GM23338 (cell line): ENCODE measurements around the gene C2CD4D. TPM values are rescaled to one million over a fixed set of nuclear protein-coding genes. Genes with fewer than 3 reads are reported as not detected.

ENCODE experiments used
- ATAC-seq: fragments of 200-7000 bp; cut with Tn5 transposase; 3 replicates; pipeline ENCODE4 v1.9.1; 2020
- DNase-seq: peaks from one replicate; pipeline ENCODE4 v3.0.0-alpha.2; 2015; ENCODE audit warnings: low spot score
- H2AFZ ChIP-seq: fragments of 200-600 bp; sonication (generic); 2 replicates; pipeline ENCODE4 v1.8.0; 2016; ENCODE audit warnings: antibody characterized with exemption, mild to moderate bottlenecking, moderate library complexity
- H3F3A ChIP-seq: fragments of 200-600 bp; sonication (generic); replicated peaks from 2 replicates; pipeline ENCODE4 v1.8.0; 2017; ENCODE audit warnings: antibody characterized with exemption, mixed run types, low read depth
- H3K27ac ChIP-seq: fragments of 200-600 bp; sonication (generic); 2 replicates; pipeline ENCODE4 v1.6.1; 2016; ENCODE audit warnings: low read depth
- H3K27me3 ChIP-seq: fragments of 200-600 bp; sonication (generic); 2 replicates; pipeline ENCODE4 v1.8.0; 2016; ENCODE audit warnings: mild to moderate bottlenecking, mixed run types, moderate library complexity; ENCODE audit not compliant: insufficient read depth
- H3K36me3 ChIP-seq: fragments of 200-600 bp; sonication (generic); 2 replicates; pipeline ENCODE4 v1.8.0; 2016; ENCODE audit warnings: mild to moderate bottlenecking; ENCODE audit not compliant: insufficient read depth
- H3K4me1 ChIP-seq: fragments of 200-600 bp; sonication (generic); 2 replicates; pipeline ENCODE4 v1.8.0; 2016; ENCODE audit warnings: mild to moderate bottlenecking, moderate library complexity; ENCODE audit not compliant: insufficient read depth
- H3K4me2 ChIP-seq: fragments of 200-600 bp; sonication (generic); 2 replicates; pipeline ENCODE4 v1.7.1; 2017; ENCODE audit warnings: mixed run types
- H3K4me3 ChIP-seq: fragments of 200-600 bp; sonication (generic); 2 replicates; pipeline ENCODE4 v1.6.1; 2016; ENCODE audit warnings: mixed run types
- H3K79me2 ChIP-seq: fragments of 200-600 bp; sonication (generic); replicated peaks from 2 replicates; pipeline ENCODE4 v1.8.0; 2017; ENCODE audit warnings: mild to moderate bottlenecking; ENCODE audit not compliant: insufficient read depth
- H3K9me2 ChIP-seq: fragments of 200-600 bp; sonication (generic); 2 replicates; pipeline ENCODE4 v1.8.0; 2017; ENCODE audit not compliant: insufficient read depth
- H4K20me1 ChIP-seq: fragments of 200-600 bp; sonication (generic); replicated peaks from 2 replicates; pipeline ENCODE4 v1.8.0; 2017; ENCODE audit warnings: mild to moderate bottlenecking; ENCODE audit not compliant: insufficient read depth
- H3K27ac Mint-ChIP-seq: 2 replicates; pipeline ENCODE4 v1.8.0; 2020; ENCODE audit warnings: inconsistent platforms, mild to moderate bottlenecking, moderate library complexity, mixed read lengths
- H3K27me3 Mint-ChIP-seq: 3 replicates; pipeline ENCODE4 v1.8.0; 2022; ENCODE audit warnings: low read depth, mild to moderate bottlenecking, moderate library complexity, mixed read lengths, inconsistent platforms; ENCODE audit not compliant: insufficient read depth, poor library complexity
- H3K36me3 Mint-ChIP-seq: 3 replicates; pipeline ENCODE4 v1.8.0; 2021; ENCODE audit warnings: low read depth, mild to moderate bottlenecking, inconsistent platforms, moderate library complexity, mixed read lengths
- H3K4me1 Mint-ChIP-seq: 3 replicates; pipeline ENCODE4 v1.8.0; 2020; ENCODE audit warnings: mild to moderate bottlenecking, inconsistent platforms, mixed read lengths
- H3K4me3 Mint-ChIP-seq: 3 replicates; pipeline ENCODE4 v1.8.0; 2021; ENCODE audit warnings: moderate library complexity, mild to moderate bottlenecking, inconsistent platforms, mixed read lengths
- H3K9me3 Mint-ChIP-seq: 3 replicates; pipeline ENCODE4 v1.8.0; 2020; ENCODE audit warnings: moderate library complexity, mild to moderate bottlenecking, inconsistent platforms, mixed read lengths
- EZH2 ChIP-seq: fragments of 200-600 bp; sonication (generic); IDR thresholded peaks from one replicate; pipeline ENCODE4 v1.8.0; 2017; ENCODE audit warnings: antibody characterized with exemption, mild to moderate bottlenecking, low read depth; ENCODE audit not compliant: unreplicated experiment
- EZH2phosphoT487 ChIP-seq: fragments of 200-600 bp; sonication (generic); IDR thresholded peaks from one replicate; pipeline ENCODE4 v1.8.1; 2018; ENCODE audit warnings: antibody characterized with exemption; ENCODE audit not compliant: unreplicated experiment
- JUNB ChIP-seq: IDR thresholded peaks from one replicate; pipeline ENCODE4 v1.6.1; 2016; ENCODE audit warnings: antibody characterized with exemption; ENCODE audit not compliant: unreplicated experiment
- NANOG ChIP-seq: IDR thresholded peaks from 2 replicates; pipeline ENCODE4 v1.6.1; 2016; ENCODE audit warnings: antibody characterized with exemption, borderline replicate concordance
- POLR2AphosphoS5 ChIP-seq: IDR thresholded peaks from 2 replicates; pipeline ENCODE4 v1.6.1; 2016; ENCODE audit warnings: antibody characterized with exemption, low read depth
- STAT1 ChIP-seq: IDR thresholded peaks from one replicate; pipeline ENCODE4 v1.6.1; 2016; ENCODE audit warnings: antibody characterized with exemption; ENCODE audit not compliant: unreplicated experiment
- ZNF114 ChIP-seq: fragments of 250-450 bp; sonication (Bioruptor Pico); IDR thresholded peaks from 2 replicates; pipeline ENCODE4 v1.5.0; 2020; ENCODE audit warnings: mild to moderate bottlenecking, moderate library complexity
- polyA plus RNA-seq: library from polyadenylated mRNA; unstranded; fragments of >200 nt; fragmentation: Nextera tagmentation; extraction: Ambion mirVana; gene quantifications from 2 replicates; pipeline ENCODE4 v1.2.1, GENCODE V29; 2016
- total RNA-seq: library from RNA; depleted of rRNA; stranded (reverse); fragments of >200 nt; shearing (Covaris generic); gene quantifications from 2 replicates; pipeline ENCODE4 v1.2.3, GENCODE V29; 2014
- TF ChIP-seq, protein P1 (sequence below), 2 experiments: fragments of 200-600 bp in 1 of 2; sonication (generic) in 1 of 2; conservative IDR thresholded peaks; 2 replicates each; pipeline versions ENCODE4 v1.5.1 to v1.6.1; 2016 to 2017; ENCODE audit warnings: antibody characterized with exemption in 2 of 2, low read depth in 2 of 2, mild to moderate bottlenecking in 2 of 2, moderate library complexity in 1 of 2
- TF ChIP-seq, protein P2 (sequence below): IDR thresholded peaks from one replicate; pipeline ENCODE4 v1.6.1; 2018; ENCODE audit warnings: antibody characterized with exemption; ENCODE audit not compliant: unreplicated experiment

Gene C2CD4D
- total and polyA plus RNA-seq, 2 experiments from 2014 or later, result 0.35 to 0.82 TPM

DNA sequence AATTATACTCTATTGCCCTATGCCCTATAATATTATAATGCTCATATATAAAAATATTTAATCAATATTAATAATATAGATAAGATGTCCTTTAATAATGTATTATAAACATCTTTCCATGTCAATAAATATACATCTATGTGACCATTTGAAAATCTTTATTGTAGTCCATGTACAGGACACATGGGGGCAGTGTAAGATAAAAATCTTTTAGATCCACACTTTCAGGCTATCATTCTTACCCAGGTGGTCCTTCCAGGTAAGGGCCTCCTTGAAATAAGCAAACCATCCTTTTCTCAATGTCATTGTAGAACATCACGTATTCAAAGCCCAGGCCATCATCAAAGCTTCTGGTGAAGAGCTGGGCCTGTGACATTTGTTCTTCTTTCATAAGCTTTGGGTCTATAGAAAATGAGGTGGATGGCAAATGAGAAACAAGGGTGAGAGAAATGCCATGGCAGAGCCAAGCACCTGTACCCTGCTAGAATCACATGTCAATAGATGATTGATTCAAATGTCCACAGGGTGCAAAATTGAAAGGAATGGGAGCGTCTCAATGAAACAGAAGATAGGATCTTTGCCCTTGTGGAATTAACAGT is 49.5 kb upstream of the C2CD4D start:
- H3K36me3 Mint-ChIP-seq, result peaks cover 21% of the 10 kb centered on the region
- Histone ChIP-seq H2AFZ (no peak overlapping the region), H3K4me2 (no peak overlapping the region), H3K27ac (no peak overlapping the region), H3K79me2 (no peaks in the 10 kb centered on the region), H4K20me1 (no peaks in the 10 kb centered on the region), H3K36me3 (peaks cover 15% of the 10 kb centered on the region), H3F3A (no peaks in the 10 kb centered on the region), H3K4me3 (no peak overlapping the region), H3K9me2 (no peaks in the 10 kb centered on the region), H3K27me3 (no peaks in the 10 kb centered on the region), H3K4me1 (no peaks in the 10 kb centered on the region)
- H3K4me3 Mint-ChIP-seq, result no peak overlapping the region
- TF ChIP-seq EZH2phosphoT487, result no peak
- no peak for TF ChIP-seq ZNF114 (CRISPR knock-in tag)
- TF ChIP-seq, protein P1, sequence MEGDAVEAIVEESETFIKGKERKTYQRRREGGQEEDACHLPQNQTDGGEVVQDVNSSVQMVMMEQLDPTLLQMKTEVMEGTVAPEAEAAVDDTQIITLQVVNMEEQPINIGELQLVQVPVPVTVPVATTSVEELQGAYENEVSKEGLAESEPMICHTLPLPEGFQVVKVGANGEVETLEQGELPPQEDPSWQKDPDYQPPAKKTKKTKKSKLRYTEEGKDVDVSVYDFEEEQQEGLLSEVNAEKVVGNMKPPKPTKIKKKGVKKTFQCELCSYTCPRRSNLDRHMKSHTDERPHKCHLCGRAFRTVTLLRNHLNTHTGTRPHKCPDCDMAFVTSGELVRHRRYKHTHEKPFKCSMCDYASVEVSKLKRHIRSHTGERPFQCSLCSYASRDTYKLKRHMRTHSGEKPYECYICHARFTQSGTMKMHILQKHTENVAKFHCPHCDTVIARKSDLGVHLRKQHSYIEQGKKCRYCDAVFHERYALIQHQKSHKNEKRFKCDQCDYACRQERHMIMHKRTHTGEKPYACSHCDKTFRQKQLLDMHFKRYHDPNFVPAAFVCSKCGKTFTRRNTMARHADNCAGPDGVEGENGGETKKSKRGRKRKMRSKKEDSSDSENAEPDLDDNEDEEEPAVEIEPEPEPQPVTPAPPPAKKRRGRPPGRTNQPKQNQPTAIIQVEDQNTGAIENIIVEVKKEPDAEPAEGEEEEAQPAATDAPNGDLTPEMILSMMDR (conservative IDR thresholded peaks at IDR 0.05; ENCODE audit: low read depth in 2 of 2), result peak; percentile 57 to 62
- no peaks in the 10 kb centered on the region for H3K27me3 Mint-ChIP-seq
- DNase-seq (peak; percentile 65), ATAC-seq (peak; percentile 45; the same call in 2 of the 3 replicates)
- peaks cover 4% of the 10 kb centered on the region; the same call in 1 of the 3 replicates for H3K9me3 Mint-ChIP-seq
- H3K27ac Mint-ChIP-seq, result no peak overlapping the region
- no peaks in the 10 kb centered on the region for H3K4me1 Mint-ChIP-seq

DNA sequence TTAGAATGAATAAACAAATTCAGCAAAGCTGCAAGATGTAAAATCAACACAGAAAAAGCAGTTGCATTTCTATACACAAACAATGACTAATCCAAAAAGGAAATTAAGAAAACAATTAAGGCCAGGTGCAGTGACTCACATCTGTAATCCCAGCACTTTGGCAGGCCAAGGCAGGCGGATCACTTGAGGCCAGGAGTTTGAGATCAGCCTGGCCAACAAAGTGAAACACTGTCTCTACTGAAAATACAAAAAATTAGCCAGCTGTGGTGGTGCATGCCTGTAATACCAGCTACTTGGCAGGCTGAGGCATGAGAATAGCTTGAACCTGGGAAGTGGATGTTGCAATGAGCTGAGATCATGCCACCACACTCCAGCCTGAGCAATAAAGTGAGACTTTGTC is 47.4 kb upstream of the C2CD4D start:
- no peak for ATAC-seq
- TF ChIP-seq EZH2 (no peak), POLR2AphosphoS5 (no peak), NANOG (no peak), STAT1 (no peak), JUNB (no peak)
- TF ChIP-seq, protein P1 (conservative IDR thresholded peaks at IDR 0.05; ENCODE audit: low read depth in 2 of 2), result no peak
- TF ChIP-seq, protein P2, sequence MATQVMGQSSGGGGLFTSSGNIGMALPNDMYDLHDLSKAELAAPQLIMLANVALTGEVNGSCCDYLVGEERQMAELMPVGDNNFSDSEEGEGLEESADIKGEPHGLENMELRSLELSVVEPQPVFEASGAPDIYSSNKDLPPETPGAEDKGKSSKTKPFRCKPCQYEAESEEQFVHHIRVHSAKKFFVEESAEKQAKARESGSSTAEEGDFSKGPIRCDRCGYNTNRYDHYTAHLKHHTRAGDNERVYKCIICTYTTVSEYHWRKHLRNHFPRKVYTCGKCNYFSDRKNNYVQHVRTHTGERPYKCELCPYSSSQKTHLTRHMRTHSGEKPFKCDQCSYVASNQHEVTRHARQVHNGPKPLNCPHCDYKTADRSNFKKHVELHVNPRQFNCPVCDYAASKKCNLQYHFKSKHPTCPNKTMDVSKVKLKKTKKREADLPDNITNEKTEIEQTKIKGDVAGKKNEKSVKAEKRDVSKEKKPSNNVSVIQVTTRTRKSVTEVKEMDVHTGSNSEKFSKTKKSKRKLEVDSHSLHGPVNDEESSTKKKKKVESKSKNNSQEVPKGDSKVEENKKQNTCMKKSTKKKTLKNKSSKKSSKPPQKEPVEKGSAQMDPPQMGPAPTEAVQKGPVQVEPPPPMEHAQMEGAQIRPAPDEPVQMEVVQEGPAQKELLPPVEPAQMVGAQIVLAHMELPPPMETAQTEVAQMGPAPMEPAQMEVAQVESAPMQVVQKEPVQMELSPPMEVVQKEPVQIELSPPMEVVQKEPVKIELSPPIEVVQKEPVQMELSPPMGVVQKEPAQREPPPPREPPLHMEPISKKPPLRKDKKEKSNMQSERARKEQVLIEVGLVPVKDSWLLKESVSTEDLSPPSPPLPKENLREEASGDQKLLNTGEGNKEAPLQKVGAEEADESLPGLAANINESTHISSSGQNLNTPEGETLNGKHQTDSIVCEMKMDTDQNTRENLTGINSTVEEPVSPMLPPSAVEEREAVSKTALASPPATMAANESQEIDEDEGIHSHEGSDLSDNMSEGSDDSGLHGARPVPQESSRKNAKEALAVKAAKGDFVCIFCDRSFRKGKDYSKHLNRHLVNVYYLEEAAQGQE, result no peak

More for the DNA sequence above, 47.4 kb upstream of the C2CD4D start:
- no peak overlapping the region for H3K27ac ChIP-seq
- H4K20me1 ChIP-seq, result no peaks in the 10 kb centered on the region
- no peaks in the 10 kb centered on the region for H3K9me2 ChIP-seq
- H3F3A ChIP-seq, result no peaks in the 10 kb centered on the region
- peaks cover 18% of the 10 kb centered on the region for H3K36me3 Mint-ChIP-seq
- no peak overlapping the region for H3K4me3 Mint-ChIP-seq
- no peak overlapping the region for H3K27ac Mint-ChIP-seq
- no peaks in the 10 kb centered on the region for H3K4me1 ChIP-seq
- peaks cover 15% of the 10 kb centered on the region for H3K36me3 ChIP-seq
- no peaks in the 10 kb centered on the region for H3K79me2 ChIP-seq
- H3K4me1 Mint-ChIP-seq, result no peaks in the 10 kb centered on the region
- H3K27me3 Mint-ChIP-seq, result no peaks in the 10 kb centered on the region
- H3K27me3 ChIP-seq, result no peaks in the 10 kb centered on the region
- H3K4me3 ChIP-seq, result no peak overlapping the region
- peaks cover 4% of the 10 kb centered on the region; the same call in 1 of the 3 replicates for H3K9me3 Mint-ChIP-seq
- no peak overlapping the region for H2AFZ ChIP-seq
- no peak for DNase-seq
- no peak overlapping the region for H3K4me2 ChIP-seq
